Stimulated activated CD8-positive, alpha-beta memory T cell treated with anti-CD3 and anti-CD28 coated beads, Interleukin-12 subunit alpha, Interleukin-12 subunit beta, amount 100 ng/mL, for 1 hour (primary cell): ENCODE measurements around the gene RPL22.

Source experiments
- DNase-seq: peaks from one replicate; pipeline ENCODE4 v3.0.0-alpha.2; 2020; ENCODE audit warnings: low read depth

RPL22 gene

GRCh38 chr1:6171548-6172124 is 27.8 kb downstream of the RPL22 start:
- no peak for DNase-seq

DNA sequence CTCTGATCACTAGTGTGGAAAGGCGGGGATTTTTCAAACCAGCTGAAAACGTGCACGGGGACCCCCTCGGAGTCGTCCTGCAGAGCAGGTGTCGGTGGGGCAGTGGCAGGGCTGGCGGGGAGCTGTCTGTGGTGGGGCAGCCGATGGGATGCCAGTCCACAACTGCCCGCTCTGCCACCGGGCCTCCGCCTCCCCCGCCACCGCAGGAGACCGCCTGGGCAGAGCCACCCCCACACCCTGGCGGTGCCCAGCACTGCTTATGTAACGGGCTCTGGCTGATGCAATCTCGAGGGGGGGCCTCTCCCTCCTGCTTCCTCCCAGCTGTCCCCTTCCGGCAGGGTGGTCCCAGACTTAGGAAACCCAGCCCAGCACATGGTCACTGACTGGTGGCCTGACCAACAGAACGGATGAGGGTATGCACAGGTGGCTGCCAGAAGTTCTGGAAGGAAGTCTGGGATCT is 28.6 kb downstream of the RPL22 start:
- DNase-seq: no peak

- no peak for DNase-seq
Measured at GRCh38 chr1:6170116-6170741, 29.2 kb downstream of the RPL22 start.

DNA sequence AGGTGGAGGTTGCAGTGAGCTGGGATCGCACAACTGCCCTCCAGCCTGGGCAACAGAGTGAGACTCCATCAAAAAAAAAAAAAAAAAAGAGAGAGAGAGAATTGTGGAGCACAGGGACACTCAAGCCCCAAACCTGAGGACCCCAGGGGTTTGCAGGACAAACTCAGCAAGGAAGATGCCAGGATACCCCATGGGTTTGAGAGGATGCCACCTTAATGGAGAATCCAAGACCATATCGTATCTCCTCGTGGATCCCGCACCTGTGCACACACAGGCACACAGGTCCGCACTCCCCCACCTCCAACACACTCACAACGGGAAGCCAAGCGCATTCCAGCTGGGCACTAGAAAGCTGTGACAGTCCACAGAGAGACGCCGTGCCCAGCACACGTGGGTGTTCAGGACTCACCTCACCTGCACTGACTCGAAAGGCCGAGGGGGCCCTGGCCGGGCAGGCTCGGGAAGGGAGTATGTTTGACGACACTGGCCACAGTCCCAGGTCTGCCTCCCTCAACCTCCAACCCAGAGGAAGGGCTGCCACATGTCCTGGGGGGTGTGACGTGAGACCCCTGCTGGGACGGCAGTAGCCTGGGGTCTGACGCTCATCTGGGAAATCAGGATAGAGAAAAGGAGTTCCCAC is 30.3 kb downstream of the RPL22 start:
- no peak for DNase-seq

DNA sequence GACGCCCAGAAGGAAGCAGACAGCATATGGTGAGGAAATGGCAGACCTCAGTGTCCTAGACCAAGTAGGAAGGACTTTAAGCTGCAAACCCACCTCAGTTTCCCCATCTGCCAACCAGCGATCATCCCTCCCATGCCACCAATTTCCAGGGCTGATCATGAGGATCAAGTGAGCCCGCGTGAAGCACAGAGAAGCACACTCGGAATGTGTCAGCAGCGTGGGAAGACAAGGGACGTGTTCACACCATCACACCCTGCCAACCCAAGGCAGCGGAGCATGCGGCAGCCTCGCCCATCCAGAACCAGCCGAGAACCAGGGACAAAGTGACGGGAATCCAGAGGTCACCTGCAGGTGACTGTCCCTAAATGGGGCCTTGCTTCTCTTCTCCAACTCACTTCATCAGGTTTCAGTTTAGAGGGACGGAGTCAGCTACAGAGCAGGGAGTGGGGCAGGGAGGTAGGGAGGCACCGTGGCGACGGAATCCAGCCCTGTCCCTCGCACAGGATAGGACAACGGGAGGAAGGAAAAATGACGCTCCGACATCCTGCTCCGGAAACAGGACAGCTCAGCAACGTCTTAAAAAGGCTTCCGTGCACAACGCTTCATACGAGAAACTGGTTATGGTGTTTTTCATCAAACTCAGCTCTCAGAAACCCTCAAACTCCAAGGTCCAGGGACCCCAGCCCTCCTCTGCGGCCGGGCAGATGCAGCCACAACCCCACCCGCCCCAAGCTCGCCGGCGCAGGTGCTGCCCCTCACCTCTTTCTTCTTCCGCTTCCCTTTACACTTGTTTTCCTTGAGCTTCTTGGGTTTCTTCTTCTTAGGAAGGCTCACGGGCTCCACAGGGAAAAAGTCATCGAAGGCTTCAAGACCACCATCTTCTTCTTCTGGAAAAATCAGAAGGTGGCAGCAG is 31.7 kb downstream of the RPL22 start:
- no peak for DNase-seq

- DNase-seq: no peak
Measured at GRCh38 chr1:6166655-6167390, 32.6 kb downstream of the RPL22 start.

DNA sequence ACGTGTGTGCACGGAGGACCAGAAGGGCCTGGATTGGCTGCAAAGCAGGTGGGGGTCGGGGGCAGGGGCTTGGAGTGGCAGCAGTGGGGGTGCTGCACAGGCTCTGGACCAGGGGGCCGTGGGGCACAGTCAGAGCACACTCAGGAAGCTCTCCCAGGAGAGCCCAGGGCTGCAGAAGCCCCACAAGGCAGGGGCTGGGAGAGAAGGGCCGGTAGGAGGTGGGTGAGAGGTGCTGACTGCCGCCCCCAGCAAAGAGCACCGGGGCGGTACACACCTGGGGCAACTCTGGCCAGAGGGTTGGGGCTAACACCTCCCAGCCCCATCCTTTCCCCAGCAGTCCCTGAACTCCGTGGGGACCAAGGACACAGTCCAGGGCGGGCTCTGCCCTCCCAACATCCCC is 33.2 kb downstream of the RPL22 start:
- no peak for DNase-seq

GRCh38 chr1:6165441-6165985 is 33.9 kb downstream of the RPL22 start:
- no peak for DNase-seq

DNA sequence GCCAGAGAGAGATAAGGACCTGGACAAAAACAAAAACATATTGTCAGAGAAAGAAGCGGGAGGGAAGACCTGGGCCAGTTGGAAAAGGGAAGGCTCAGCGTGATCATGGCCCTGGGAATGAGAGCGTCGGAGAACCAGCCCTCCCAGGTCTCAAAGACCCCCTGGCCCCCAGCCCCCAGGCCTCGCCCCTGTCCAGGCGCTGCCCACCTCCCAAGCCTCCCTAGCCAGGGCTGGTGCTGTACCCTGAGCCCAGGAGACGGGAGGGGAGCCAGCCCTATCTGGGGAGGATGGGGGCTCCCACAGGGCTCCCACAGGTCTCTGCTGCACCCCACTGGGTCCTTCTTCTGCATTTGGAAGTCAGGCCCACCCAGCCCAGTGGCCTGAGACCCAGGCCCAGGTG is 34.4 kb downstream of the RPL22 start:
- no peak for DNase-seq

DNA sequence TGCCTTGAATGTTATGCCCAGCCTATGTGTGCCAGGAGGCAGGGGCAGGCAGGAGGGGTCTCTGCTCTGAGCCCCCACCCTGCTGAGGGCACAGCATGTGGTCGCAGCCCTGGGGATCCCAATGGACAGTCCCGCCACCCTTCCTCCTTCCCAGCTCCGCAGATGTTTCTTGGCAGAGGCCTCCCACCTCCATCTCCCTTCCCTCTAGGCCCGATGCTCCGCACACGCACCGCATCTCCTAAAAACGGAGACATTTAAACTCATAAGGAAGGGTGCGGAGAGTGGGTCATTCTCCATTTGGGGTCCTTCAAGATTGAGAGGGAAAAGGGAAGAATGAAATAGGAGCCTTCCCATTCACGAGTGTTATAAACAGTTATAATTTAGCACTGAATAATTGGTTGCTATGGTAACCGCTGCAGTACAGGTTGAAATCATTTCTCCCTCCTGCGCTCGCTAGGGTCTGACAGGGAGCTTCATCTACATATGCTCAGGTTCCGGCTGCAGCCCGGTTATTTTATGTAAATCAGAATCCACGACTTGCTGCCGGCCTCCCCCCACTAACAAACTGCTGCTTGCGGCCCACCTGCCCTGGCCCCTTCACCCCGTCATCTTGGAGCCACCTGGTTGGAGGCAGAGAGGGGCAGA is 35.3 kb downstream of the RPL22 start:
- no peak for DNase-seq

- no peak for DNase-seq
Measured at GRCh38 chr1:6163191-6163972, 36.0 kb downstream of the RPL22 start.

DNA sequence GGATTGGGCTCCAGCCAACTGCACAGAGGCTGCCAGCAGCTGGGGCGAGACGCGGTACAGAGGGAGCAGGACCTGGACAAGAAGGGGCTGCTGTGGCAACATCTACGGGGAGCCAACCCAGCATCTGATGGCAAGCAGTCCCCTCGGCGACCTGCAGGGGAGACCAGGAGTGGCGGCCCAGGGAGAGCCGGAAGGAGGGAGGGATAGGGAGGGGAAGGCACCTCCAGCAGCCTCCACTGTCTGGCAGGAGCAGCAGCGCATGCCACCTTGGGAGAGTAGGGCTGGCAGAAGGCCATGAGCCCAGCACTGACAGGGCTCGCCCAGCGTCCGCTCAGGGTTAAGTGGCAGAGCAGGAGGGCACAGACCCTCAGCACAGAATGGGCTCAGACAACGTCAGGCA is 36.6 kb downstream of the RPL22 start:
- DNase-seq: no peak

DNA sequence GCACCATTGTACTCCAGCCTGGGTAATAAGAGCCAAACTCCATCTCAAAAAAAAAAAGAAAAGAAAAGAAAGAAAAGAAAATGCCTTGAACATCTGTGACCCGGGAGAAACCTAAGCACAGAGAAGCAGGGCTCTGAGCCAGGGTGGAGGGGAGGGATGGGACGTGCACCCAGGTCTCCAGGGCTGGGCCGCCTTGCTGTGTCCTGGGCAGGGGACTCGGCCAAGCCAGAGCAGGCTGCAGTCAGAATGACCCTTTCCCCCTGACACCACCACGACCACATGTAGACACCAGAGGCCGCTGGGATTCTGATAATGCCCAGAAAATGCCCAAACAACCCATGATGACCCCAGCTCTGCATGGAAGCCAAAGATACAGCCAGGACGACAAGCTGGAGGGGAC is 37.1 kb downstream of the RPL22 start:
- DNase-seq: no peak

GRCh38 chr1:6158181-6158580 is 41.2 kb downstream of the RPL22 start:
- DNase-seq: no peak

DNA sequence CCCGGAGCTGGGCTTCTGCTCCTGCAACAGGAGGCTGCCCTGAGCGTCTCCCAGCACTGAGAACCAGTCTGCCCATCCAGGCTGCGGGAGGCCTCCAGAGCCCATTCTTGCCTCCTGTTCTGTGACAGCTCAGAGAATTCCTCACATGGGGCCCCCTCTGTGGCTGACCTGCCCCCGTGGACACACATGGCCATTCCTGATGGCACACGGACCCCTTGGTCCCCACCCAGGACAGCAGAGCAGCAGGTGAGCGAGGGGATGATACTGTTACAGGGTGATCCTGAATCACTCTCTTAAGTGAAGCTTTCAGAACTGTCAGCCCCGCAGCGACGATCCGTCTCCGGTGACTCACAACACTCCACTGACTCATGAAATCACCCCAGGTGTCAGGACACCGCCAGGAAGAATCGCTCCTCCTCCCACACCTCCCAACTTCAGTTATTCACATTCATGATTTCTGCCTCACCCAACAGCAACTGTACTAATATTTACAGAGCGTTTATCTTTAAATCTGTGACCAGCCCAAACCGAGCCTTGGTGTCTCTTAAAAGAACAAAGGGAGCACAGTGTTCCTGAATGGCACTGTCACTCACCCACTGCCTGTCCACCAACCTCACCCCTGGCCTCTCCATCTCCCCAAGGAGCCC is 41.7 kb downstream of the RPL22 start:
- DNase-seq: no peak

- no peak for DNase-seq
Measured at GRCh38 chr1:6157132-6157527, 42.3 kb downstream of the RPL22 start.

- DNase-seq: no peak
Measured at GRCh38 chr1:6154525-6155319, 44.7 kb downstream of the RPL22 start.

DNA sequence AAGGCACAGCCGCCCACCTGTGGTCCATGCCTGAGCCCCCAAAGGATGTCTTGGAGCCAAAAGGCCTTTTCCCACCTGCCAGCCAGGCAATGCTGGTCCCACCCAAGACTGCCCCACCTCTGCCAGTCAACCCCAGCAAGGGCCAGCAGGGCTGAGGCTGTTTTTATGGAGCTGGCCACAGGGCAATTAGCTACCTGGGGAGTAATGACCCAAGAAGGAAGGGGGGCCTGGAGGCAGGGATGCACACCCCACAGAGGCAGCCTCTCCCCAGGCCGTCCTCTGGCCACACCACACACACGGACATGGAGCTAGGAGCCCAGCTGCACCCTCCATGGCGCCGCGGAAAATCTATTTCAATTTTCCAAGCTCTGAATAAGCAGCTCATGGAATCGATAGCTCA is 46.5 kb downstream of the RPL22 start:
- no peak for DNase-seq

DNA sequence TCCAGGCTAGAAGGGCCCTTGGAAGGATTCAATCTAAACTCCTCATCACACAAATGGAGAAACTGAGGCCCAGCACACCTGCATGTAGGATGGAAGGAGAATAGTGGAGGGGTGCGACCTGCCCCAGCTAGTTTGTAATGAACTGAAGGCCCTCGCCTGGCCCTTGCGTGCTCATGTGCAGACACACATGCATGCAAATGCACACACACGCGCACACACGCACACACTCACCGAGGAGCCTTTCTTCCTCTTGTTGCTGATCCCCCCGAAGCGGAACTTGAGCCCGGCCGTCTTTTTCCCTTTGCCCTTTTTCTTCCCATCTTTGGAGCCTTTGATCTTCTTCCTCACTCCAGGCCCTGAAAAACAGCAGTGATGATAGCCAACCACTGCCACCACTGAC is 47.2 kb downstream of the RPL22 start:
- no peak for DNase-seq
